Heart right ventricle (tissue), 16 donors: Measurements from ENCODE around the gene TRANK1. TPM values are rescaled to one million over a fixed set of nuclear protein-coding genes. Genes with fewer than 3 reads are reported as not detected.
A peak's percentile ranks its signal among the peaks of the same experiment; 100 is the strongest.

ENCODE experiments used
- ATAC-seq, 8 donors: fragments of 200-7000 bp; cut with Tn5 transposase; one replicate each; pipeline ENCODE4 v1.9.1; 2020; ENCODE audit warnings: mild to moderate bottlenecking in 8 of 8, moderate library complexity in 8 of 8, moderate number of reproducible peaks in 1 of 8
- DNase-seq, 2 donors: peaks; one replicate each; pipeline ENCODE4 v3.0.0-alpha.2; 2020
- H3K27ac ChIP-seq, 10 donors: fragments of 200-600 bp; sonication (generic) in 2 of 10; one replicate each; pipeline versions ENCODE4 v1.5.0 to v1.8.0; 2020 to 2022; ENCODE audit warnings: mild to moderate bottlenecking in 3 of 10
- H3K27me3 ChIP-seq, 7 donors: fragments of 200-600 bp; one replicate each; pipeline ENCODE4 v1.8.0; 2021 to 2022; ENCODE audit warnings: mild to moderate bottlenecking in 2 of 7
- H3K36me3 ChIP-seq, 9 donors: fragments of 200-600 bp; sonication (generic) in 1 of 9; one replicate each; pipeline versions ENCODE4 v1.5.0 to v1.8.0; 2020 to 2022; ENCODE audit warnings: mild to moderate bottlenecking in 2 of 9
- H3K4me1 ChIP-seq, 9 donors: fragments of 200-600 bp; sonication (generic) in 1 of 9; one replicate each; pipeline versions ENCODE4 v1.5.0 to v1.8.0; 2020 to 2022; ENCODE audit warnings: mild to moderate bottlenecking in 4 of 9
- H3K4me3 ChIP-seq, 10 donors: fragments of 200-600 bp; sonication (generic) in 2 of 10; one replicate each; pipeline versions ENCODE4 v1.5.0 to v1.8.0; 2020 to 2022; ENCODE audit warnings: mild to moderate bottlenecking in 7 of 10, moderate library complexity in 2 of 10
- H3K9me3 ChIP-seq, 11 donors: fragments of 200-600 bp in 10 of 11; sonication (generic) in 2 of 11; one replicate each; pipeline versions ENCODE4 v1.5.0 to v1.8.0; 2013 to 2022; ENCODE audit warnings: mild to moderate bottlenecking in 2 of 11, control low read depth in 1 of 11, moderate library complexity in 1 of 11
- WGBS, 2 donors: extraction: QIAGEN DNeasy Blood & Tissue Kit; methylation state at CpG; one replicate each; pipeline ENCODE4 v1.1.7; 2013; ENCODE audit warnings: inconsistent platforms in 1 of 2; 5-methylcytosine and 5-hydroxymethylcytosine counted together
- intact Hi-C, 10 donors: fragments of 100-400 bp; cut with DNase I; formaldehyde crosslinking; loops; one replicate each; pipeline versions ENCODE4 v1.11.1 to v1.14.2; 2022
- polyA plus RNA-seq, 2 donors: library from polyadenylated mRNA; stranded (reverse); fragments of 200-250 nt; gene quantifications; one replicate each; pipeline ENCODE4 v1.2.3, GENCODE V29; 2013
- total RNA-seq, 10 donors: library from RNA; stranded (reverse); fragmentation: NEBNext Ultra II Directional in 3 of 10; extraction: Animal tissue kit (Norgen Biotek cat#: 25700) in 3 of 10; gene quantifications; one replicate each; pipeline versions ENCODE4 v1.2.1 to v1.2.4, GENCODE V29; 2021 to 2023
- TF ChIP-seq, protein P1 (sequence below), 9 donors: fragments of 200-600 bp; sonication (generic) in 2 of 9; IDR thresholded peaks; one replicate each; pipeline versions ENCODE4 v1.5.0 to v1.8.0; 2021 to 2022; ENCODE audit warnings: antibody characterized with exemption in 9 of 9, mild to moderate bottlenecking in 5 of 9, moderate library complexity in 1 of 9
- donor health status: Arrhythmogenic right ventricular cardiomyopathy.
- donor health status: ischemic (EF 13 %, LVEDD 7.1; RV severe dilation, severe dysfunction).
- donor health status: healthy with polysubstance abuse.
- donor health status: DM: no; HTN: yes; CAD: no.
- donor health status: DM: no; HTN: no; CAD: no.
- donor health status: ischemic (EF 25% LVEDD 6.9; RV normal size, moderate dysfunction).
- donor health status: ischemic (EF 25% LVEDD 5.7; RV mildly dilated, moderate dysfunction).
- donor health status: healthy.
- donor health status: DM: yes; HTN: yes; CAD: no.
- donor health status: Ischemic cardiomyopathy.
- donor health status: ischemic (EF 35%, LVEDD 5.7; RV mildly dilated, moderate dysfunction).
- donor health status: nonischemic (EF 11% LVEDD 7.7; RV severe dilation, severe dysfunction).
- donor health status: DM: yes; HTN: yes; CAD: no.
- donor health status: PGD.
- donor health status: ischemic (EF 29% LVEDD 5.4; RV normal size, mild dysfunction).
- donor health status: nonischemic (EF 23%, LVEDD 6.1; RV moderate dilation, normal function).

TRANK1 gene
- total and polyA plus RNA-seq, 12 donors: 1.3 to 20.8 (median 4.9) TPM

DNA sequence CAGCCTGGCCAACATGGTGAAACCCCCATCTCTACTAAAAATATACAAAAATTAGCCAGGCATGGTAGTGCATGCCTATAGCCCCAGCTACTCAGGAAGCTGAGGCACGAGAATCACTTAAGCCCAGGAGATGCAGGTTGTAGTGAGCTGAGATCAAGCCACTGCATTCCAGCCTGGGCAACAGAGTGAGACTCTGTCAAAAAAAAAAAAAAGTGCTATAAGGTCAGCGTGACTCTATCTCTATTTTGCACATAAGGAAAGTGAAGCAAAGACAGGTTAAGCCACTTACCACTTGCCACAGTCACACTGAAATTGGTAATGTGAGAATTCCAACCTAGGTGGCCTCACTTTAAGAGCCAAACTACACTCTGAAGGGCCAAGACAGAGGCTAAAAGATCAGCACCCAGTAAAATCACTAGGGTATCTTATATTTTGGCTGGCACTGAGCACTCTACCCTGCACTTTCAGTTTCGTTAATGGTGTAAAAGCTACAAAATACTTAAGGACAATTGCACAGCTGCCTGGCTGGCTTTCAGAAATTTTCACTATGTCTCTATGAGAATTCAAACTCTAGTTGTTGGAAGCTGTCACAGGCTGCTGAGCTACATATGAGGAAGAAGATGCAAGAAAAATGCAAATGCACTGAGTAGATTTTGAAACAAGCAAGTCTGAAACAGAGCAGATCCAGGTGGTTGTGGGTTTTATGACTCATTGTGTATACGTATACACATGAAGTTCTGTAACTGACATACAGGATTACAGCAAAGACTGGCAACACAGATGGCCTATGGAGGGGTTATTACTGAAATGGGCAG is 32.7 kb downstream of the TRANK1 start:
- H3K27ac ChIP-seq: peak overlapping the region in 3 of 10 donors; percentile 27 to 79 (median 33)
- TF ChIP-seq, protein P1, sequence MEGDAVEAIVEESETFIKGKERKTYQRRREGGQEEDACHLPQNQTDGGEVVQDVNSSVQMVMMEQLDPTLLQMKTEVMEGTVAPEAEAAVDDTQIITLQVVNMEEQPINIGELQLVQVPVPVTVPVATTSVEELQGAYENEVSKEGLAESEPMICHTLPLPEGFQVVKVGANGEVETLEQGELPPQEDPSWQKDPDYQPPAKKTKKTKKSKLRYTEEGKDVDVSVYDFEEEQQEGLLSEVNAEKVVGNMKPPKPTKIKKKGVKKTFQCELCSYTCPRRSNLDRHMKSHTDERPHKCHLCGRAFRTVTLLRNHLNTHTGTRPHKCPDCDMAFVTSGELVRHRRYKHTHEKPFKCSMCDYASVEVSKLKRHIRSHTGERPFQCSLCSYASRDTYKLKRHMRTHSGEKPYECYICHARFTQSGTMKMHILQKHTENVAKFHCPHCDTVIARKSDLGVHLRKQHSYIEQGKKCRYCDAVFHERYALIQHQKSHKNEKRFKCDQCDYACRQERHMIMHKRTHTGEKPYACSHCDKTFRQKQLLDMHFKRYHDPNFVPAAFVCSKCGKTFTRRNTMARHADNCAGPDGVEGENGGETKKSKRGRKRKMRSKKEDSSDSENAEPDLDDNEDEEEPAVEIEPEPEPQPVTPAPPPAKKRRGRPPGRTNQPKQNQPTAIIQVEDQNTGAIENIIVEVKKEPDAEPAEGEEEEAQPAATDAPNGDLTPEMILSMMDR (IDR thresholded peaks at IDR 0.05): no peak
- 61 to 70% methylated on average over 4 of the region's 4 CpGs for WGBS, 2 donors
- H3K4me3 ChIP-seq: no peak overlapping the region
- DNase-seq: no peak
- intact Hi-C loops: loop anchor here in 1 of 10 donors (10.0 kb wide), 1 partner anchor 303 kb away; no protein-coding TSS in a partner anchor
- peaks cover 4 to 41% (median 16%) of the 10 kb centered on the region in 9 donors for H3K4me1 ChIP-seq
- no peaks in the 10 kb centered on the region for H3K36me3 ChIP-seq
- no peaks in the 10 kb centered on the region for H3K27me3 ChIP-seq
- ATAC-seq: peak in 2 of 8 donors; percentile 34 to 36
- no peaks in the 10 kb centered on the region for H3K9me3 ChIP-seq

DNA sequence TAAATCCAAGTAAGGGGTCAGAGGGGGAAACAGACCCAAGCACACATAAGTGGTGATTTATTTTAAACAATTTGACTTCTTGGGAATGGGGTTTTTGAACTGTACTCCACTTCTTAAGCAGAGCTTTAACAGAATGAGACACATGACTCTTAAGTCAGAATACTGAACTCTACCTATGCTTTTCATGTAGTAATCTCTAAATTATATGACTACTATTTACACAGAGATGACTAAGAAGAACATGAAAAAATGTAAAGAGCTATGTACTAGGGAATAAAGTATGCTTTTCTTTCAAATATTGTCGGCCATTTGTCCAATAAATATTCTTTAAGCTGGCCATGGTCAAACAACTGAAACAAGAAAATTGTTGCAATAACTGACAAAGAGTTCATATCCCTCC is 35.2 kb downstream of the TRANK1 start:
- TF ChIP-seq, protein P1 (IDR thresholded peaks at IDR 0.05): no peak
- Histone ChIP-seq H3K4me3 (no peak overlapping the region), H3K27me3 (no peaks in the 10 kb centered on the region), H3K36me3 (no peaks in the 10 kb centered on the region), H3K27ac (peak overlapping the region in 2 of 10 donors; percentile 86 to 87), H3K9me3 (no peaks in the 10 kb centered on the region), H3K4me1 (peaks cover 4 to 65% (median 16%) of the 10 kb centered on the region in 9 donors)
- intact Hi-C loops: loop anchor here in 6 of 10 donors (5.0 to 10.0 kb wide), 3 partner anchors 33 to 305 kb away; no protein-coding TSS in a partner anchor
- no peak for DNase-seq
- WGBS, 2 donors: 97 to 100% methylated on average over 1 of the region's 1 CpG
- ATAC-seq: no peak

DNA sequence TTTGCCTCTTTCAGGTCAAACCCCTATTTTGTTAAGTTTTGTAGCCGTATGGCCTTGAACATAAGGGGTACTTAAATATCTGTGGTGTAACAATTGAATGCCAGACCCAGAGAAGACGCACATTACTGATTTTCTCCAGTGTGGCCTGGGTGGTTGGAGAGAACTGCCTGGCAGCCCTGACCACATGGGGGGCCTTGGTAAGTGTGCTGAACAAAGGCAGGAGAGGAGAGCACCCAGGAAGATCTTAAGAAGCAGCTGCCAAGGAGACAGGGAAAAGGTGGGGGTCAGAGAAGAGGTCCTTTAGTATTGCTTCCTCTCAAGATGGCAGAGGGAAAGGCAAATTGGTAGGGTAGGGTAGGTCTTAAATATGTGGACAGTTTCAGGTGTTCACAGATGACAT is 35.7 kb downstream of the TRANK1 start:
- no peak for DNase-seq

DNA sequence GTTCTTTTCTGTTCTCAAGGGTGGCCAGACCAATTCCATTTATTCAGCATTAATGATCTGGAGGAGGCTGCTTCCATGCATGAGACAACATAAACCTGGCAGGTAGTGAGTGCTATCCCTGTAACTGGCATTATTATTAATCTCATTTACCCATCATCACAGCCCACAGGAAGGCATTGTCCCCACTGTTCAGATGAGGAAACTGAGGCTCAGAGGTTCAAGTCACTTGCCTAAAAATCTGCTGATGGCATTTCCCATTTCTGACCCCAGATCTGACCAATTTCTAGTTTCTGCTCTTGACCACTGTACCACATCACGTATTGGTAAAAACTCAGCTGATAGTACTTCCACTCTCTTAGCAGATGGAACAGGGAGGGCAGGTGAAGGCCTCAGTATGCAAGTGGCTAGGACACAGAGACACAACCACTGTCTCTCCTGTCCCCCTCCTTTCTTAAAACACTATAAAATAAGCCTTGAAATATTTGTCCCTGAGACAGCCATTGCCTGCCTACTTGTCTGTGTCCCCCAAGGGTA is 36.1 kb downstream of the TRANK1 start:
- Histone ChIP-seq H3K27me3 (no peaks in the 10 kb centered on the region), H3K4me1 (peaks cover 4 to 69% (median 16%) of the 10 kb centered on the region in 9 donors), H3K27ac (peak overlapping the region; percentile 35 to 87 (median 68)), H3K36me3 (no peaks in the 10 kb centered on the region), H3K9me3 (no peaks in the 10 kb centered on the region), H3K4me3 (peak overlapping the region; percentile 32 to 67 (median 55))
- intact Hi-C loops: loop anchor here in 6 of 10 donors (5.0 to 10.0 kb wide), 3 partner anchors 34 to 306 kb away; no protein-coding TSS in a partner anchor
- TF ChIP-seq, protein P1 (IDR thresholded peaks at IDR 0.05): no peak
- no peak for ATAC-seq
- 83 to 84% methylated on average over 1 of the region's 1 CpG for WGBS, 2 donors
- no peak for DNase-seq

More for the DNA sequence above, 35.7 kb downstream of the TRANK1 start:
- TF ChIP-seq, protein P1 (IDR thresholded peaks at IDR 0.05): no peak
- no peak for ATAC-seq
- Histone ChIP-seq H3K9me3 (no peaks in the 10 kb centered on the region), H3K4me1 (peaks cover 4 to 69% (median 16%) of the 10 kb centered on the region in 9 donors), H3K4me3 (no peak overlapping the region), H3K27ac (peak overlapping the region in 3 of 10 donors; percentile 61 to 87 (median 86)), H3K27me3 (no peaks in the 10 kb centered on the region), H3K36me3 (no peaks in the 10 kb centered on the region)
- 96 to 97% methylated on average over 2 of the region's 2 CpGs for WGBS, 2 donors
- intact Hi-C loops: loop anchor here in 6 of 10 donors (5.0 to 10.0 kb wide), 3 partner anchors 33 to 306 kb away; no protein-coding TSS in a partner anchor
